Body of pancreas (tissue), 4 donors: ENCODE results near the gene MED13L.

Experiments
- POLR2A ChIP-seq, 3 donors: fragments of 450-650 bp; IDR thresholded peaks; one replicate each; pipeline ENCODE4 v1.6.1; 2016; ENCODE audit warnings: antibody characterized with exemption in 3 of 3, mild to moderate bottlenecking in 2 of 3
- TF ChIP-seq, protein P1 (sequence below), 7 experiments: fragments of 450-650 bp in 4 of 7; fragments of 200-600 bp in 3 of 7; sonication (generic) in 3 of 7; IDR thresholded peaks; one replicate each; pipeline ENCODE4 v1.5.1; 2016 to 2019; ENCODE audit warnings: antibody characterized with exemption in 7 of 7

DNA sequence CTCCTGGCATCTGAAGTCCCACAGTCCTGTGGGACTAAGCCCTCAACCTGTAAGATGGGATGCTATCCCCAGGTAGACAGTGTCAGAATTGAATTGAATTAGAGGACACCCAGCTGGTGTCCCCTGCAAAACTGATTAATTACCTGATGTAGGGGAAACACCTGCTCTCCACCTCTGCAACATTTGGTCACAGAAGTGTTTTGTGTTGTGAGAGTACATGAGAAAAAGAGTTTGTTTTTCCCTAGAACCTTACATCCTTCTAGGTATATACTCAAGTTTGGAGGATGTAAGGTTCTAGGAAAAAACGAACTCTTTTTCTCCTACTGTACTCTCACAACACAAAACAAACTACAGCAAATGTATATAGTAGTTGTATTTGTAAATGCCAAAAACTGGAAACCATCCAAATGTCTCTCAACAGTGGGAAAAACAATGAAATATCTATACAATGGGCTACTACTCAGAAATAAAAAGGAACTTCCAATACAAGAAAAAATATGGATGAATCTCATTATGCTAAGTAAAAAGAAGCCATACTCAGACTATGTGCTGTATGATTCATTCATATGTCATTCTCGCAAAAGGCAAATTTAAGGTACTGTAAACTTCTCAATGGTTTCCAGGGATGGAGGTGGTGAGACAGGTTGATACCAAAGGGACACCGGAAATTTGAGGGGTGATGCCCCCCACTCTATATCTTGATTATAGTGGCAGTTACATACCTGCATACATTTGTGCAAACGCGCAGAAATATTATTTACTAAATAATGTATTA is 160.7 kb downstream of the MED13L start:
- TF ChIP-seq, protein P1, sequence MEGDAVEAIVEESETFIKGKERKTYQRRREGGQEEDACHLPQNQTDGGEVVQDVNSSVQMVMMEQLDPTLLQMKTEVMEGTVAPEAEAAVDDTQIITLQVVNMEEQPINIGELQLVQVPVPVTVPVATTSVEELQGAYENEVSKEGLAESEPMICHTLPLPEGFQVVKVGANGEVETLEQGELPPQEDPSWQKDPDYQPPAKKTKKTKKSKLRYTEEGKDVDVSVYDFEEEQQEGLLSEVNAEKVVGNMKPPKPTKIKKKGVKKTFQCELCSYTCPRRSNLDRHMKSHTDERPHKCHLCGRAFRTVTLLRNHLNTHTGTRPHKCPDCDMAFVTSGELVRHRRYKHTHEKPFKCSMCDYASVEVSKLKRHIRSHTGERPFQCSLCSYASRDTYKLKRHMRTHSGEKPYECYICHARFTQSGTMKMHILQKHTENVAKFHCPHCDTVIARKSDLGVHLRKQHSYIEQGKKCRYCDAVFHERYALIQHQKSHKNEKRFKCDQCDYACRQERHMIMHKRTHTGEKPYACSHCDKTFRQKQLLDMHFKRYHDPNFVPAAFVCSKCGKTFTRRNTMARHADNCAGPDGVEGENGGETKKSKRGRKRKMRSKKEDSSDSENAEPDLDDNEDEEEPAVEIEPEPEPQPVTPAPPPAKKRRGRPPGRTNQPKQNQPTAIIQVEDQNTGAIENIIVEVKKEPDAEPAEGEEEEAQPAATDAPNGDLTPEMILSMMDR (IDR thresholded peaks at IDR 0.05), result no peak
- TF ChIP-seq POLR2A (IDR thresholded peaks at IDR 0.05), result no peak
